Upper lobe of left lung (tissue), 4 donors: Measurements from ENCODE around the gene MARCHF6.
"Not testable (repeated sequence)": the region's sequence is repeated elsewhere in the genome, so short reads cannot be mapped to it uniquely, and the experiment has no call there.

Source experiments
- EP300 ChIP-seq, 4 donors: sonication (generic); formaldehyde crosslinking; IDR thresholded peaks; one replicate each; pipeline ENCODE4 v1.5.1; 2017; ENCODE audit warnings: antibody characterized with exemption in 4 of 4, control low read depth in 2 of 4
- POLR2A ChIP-seq, 4 donors: fragments of 450-650 bp; IDR thresholded peaks; one replicate each; pipeline ENCODE4 v1.5.1; 2016 to 2017; ENCODE audit warnings: antibody characterized with exemption in 4 of 4, mild to moderate bottlenecking in 2 of 4
- POLR2AphosphoS5 ChIP-seq, 2 donors: sonication (generic); formaldehyde crosslinking; IDR thresholded peaks; one replicate each; pipeline ENCODE4 v1.5.1; 2017; ENCODE audit warnings: antibody characterized with exemption in 2 of 2
- TF ChIP-seq, protein P1 (sequence below), 6 experiments: fragments of 450-650 bp in 4 of 6; fragments of 200-600 bp in 2 of 6; sonication (generic) in 2 of 6; IDR thresholded peaks; one replicate each; pipeline ENCODE4 v1.5.1; 2016 to 2019; ENCODE audit warnings: antibody characterized with exemption in 6 of 6

DNA sequence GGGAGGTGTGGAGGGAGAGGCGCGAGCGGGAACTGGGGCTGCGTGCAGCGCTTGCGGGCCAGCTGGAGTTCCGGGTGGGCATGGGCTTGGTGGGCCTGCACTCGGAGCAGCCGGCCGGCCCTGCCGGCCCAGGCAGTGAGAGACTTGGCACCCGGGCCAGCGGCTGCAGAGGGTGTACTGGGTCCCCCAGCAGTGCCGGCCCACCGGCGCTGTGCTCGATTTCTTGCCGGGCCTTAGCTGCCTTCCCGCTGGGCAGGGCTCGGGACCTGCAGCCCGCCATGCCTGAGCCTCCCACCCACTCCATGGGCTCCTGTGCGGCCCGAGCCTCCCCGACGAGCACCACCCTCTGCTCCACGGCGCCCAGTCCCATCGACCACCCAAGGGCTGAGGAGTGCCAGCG, 21.7 kb downstream of the MARCHF6 start:
- TF ChIP-seq, protein P1, sequence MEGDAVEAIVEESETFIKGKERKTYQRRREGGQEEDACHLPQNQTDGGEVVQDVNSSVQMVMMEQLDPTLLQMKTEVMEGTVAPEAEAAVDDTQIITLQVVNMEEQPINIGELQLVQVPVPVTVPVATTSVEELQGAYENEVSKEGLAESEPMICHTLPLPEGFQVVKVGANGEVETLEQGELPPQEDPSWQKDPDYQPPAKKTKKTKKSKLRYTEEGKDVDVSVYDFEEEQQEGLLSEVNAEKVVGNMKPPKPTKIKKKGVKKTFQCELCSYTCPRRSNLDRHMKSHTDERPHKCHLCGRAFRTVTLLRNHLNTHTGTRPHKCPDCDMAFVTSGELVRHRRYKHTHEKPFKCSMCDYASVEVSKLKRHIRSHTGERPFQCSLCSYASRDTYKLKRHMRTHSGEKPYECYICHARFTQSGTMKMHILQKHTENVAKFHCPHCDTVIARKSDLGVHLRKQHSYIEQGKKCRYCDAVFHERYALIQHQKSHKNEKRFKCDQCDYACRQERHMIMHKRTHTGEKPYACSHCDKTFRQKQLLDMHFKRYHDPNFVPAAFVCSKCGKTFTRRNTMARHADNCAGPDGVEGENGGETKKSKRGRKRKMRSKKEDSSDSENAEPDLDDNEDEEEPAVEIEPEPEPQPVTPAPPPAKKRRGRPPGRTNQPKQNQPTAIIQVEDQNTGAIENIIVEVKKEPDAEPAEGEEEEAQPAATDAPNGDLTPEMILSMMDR (IDR thresholded peaks at IDR 0.05): not testable (repeated sequence)
- TF ChIP-seq POLR2AphosphoS5, POLR2A, EP300 (IDR thresholded peaks at IDR 0.05): not testable (repeated sequence)
